ENCODE results near the gene EYA2.

DNA sequence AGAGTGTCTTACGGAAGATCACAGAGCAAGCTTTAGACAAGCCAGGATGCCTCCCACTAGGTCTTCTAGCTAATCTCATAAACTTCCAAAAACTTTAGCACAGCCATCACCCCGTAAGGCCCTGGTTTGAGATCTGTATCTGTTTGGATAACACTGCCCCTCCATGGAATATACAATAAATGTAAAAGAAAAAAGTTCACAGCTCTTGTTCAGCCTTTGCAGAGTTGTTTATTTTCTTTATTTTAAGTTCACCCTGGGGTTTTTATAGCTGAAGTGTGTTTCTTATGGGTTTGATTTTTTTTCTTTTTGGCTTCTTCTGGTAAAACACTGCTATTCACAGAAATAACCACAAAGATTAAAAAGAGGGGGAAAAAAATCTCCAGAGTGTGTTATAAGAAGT is 125.6 kb downstream of the EYA2 start:
- TF ChIP-seq, protein P1, sequence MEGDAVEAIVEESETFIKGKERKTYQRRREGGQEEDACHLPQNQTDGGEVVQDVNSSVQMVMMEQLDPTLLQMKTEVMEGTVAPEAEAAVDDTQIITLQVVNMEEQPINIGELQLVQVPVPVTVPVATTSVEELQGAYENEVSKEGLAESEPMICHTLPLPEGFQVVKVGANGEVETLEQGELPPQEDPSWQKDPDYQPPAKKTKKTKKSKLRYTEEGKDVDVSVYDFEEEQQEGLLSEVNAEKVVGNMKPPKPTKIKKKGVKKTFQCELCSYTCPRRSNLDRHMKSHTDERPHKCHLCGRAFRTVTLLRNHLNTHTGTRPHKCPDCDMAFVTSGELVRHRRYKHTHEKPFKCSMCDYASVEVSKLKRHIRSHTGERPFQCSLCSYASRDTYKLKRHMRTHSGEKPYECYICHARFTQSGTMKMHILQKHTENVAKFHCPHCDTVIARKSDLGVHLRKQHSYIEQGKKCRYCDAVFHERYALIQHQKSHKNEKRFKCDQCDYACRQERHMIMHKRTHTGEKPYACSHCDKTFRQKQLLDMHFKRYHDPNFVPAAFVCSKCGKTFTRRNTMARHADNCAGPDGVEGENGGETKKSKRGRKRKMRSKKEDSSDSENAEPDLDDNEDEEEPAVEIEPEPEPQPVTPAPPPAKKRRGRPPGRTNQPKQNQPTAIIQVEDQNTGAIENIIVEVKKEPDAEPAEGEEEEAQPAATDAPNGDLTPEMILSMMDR (conservative IDR thresholded peaks at IDR 0.05) = no peak
- TF ChIP-seq ZFX (IDR thresholded peaks at IDR 0.05) = no peak

All from C4-2B (cell line).